HG03558 (cell line): Measurements from ENCODE around the gene CSNK1A1L.

Experiments
- ATAC-seq: cut with Tn5 transposase; IDR thresholded peaks from one replicate; pipeline ENCODE4 v1.9.1; 2021; ENCODE audit warnings: moderate number of reproducible peaks; ENCODE audit not compliant: unreplicated experiment; ENCODE audit errors: extremely low read depth

CSNK1A1L gene

DNA sequence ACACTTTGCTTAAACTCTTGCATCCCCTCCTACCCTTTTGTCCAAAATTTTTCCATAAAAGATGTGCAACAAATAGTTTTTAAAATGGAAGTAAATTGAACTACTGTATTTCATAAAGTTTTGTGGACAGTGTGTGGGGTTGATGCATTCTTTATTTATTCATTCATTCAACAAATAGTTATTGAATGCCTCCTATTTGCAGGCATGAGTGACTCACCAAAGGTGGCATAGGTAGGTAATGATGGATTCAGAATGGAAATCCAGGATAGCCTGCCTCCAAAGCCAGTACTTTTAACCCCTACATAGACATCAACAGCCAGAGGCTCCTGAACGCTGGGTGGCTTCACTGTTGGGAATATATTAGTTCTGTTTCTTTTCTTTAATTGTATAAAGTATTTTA is 2.4 kb upstream of the CSNK1A1L start:
- ATAC-seq: no peak

DNA sequence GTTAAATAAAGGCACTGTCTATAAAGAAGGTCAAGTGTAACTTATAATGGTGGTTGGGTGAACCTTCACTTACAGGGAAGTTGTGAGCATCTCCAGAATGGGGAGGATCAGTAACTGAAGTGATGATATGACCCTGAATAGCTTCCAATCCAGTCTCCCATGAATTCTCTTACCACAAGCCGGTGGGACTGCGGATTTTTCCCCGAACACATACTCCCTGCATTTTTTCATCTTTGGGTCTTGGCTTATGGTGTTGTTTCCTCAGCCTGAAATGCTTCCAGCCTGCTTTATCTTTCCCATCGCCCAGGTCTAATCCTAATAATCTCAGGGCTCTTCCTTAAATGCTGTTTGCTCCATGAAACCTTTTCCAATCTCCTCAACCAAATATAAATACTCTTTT is 2.0 kb upstream of the CSNK1A1L start:
- ATAC-seq: no peak

- no peak for ATAC-seq
These were observed 1.2 kb upstream of the CSNK1A1L start for GRCh38 chr13:37106642-37107041.

DNA sequence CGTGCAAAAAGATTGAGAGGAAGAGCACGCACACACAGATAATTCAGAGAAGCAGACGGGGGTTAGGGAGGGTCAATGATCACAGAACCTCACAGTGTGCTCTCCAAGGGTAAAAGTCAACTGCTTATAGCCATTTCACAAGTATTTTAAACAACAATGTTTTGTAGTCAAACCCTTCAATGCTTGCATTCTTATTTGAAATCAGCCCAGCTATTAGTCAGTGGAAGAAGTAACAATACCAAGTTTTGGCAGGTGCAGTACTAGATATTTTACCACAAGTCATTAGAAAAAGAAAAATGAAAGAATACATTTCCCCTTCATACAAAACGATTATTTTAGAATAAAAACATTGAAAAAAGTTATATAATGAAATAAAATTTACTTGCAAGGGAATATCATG is 2.6 kb downstream of the CSNK1A1L start:
- no peak for ATAC-seq

DNA sequence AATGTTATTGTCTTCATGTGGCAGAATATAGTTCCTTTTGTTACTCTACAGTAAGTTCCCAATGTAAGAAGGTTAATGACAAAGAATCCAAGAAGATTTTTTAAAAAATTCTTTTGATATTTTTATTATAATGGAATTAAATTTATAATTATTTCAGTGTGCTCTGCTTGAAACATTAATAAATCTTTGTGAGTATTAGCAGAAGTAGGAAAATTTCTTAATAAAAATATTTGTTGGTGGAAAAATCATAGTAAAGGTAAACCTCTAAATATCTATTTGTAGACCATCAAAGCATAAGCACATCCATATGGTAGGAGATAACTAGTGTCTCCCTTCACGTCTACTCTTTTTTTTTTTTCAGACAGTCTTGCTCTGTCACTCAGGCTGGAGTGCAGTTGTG is 4.3 kb downstream of the CSNK1A1L start:
- no peak for ATAC-seq

DNA sequence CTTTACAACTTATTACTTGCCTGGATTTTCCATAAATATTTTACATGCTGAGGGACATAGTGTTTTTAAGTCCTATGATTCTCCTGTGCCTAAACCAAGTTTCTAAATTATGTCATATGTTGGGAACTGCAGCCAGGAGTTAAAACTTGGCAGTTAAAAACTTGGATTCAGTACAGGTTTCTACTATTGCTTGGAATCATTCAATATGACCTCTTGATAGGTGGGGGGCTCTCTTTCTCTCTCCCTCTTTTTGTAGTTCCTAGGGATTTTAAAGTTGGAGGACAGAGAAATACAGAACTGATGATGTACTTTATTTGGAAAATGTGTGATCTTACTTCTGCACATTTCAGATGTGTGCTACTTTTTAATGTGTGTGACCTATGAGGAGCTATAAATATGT is 4.7 kb downstream of the CSNK1A1L start:
- ATAC-seq: no peak

DNA sequence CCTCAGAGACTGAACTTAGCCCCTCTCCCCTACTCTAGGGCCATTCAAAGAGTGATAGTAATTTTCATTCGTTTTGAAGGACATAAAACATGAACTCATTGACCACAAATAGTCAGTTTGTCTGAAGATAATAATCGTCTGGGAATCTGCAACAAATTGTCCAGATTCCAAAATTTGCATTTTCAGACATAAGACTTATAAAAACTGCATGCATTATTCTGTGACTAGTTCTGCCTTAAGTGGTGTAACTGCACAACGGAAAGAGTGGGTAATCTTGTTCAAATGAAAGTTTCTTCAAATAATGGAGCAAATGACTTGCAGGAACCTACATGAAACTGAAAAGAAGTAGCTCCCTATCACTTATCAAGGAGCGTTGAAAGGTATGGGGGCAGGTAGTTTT is 8.4 kb downstream of the CSNK1A1L start:
- ATAC-seq: no peak

DNA sequence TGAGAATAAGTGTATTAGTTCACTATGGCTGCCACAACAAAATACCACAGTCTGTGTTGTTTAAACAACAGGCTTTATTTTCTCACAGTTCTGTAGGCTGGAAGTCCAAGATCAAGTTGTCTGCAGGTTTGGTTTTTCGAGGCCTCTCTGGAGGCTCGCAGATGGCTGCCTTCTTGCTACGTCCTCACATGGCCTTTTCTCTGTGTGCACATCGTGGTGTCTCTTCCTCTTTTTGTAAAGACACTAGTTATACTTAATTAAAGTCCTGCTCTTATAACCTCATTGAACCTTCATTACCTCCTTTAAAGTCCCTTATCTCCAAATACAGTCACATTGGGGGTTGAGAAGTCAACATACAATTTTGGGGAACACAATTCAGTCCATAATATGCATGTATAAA is 10.6 kb downstream of the CSNK1A1L start:
- ATAC-seq: no peak

GRCh38 chr13:37094099-37094498 is 11.4 kb downstream of the CSNK1A1L start:
- no peak for ATAC-seq

DNA sequence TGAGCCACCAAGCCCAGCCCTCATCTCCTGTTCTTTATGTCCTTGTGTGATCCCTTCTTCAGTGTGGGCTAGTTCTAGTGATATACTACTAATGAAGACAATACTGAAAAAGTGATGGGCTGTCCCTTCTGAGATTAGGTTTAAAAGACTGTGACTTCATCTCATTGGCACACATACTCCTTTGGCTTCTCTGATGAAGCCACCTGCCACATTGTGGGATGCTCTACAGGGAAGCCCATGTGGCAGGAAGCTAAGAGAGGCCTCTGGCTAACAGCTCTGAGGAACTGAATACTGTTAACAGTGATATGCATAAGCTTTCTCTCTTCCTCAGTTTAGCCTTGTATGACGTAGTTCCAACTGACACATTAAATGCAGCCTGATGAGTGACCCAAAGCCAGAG is 13.6 kb downstream of the CSNK1A1L start:
- ATAC-seq: no peak

DNA sequence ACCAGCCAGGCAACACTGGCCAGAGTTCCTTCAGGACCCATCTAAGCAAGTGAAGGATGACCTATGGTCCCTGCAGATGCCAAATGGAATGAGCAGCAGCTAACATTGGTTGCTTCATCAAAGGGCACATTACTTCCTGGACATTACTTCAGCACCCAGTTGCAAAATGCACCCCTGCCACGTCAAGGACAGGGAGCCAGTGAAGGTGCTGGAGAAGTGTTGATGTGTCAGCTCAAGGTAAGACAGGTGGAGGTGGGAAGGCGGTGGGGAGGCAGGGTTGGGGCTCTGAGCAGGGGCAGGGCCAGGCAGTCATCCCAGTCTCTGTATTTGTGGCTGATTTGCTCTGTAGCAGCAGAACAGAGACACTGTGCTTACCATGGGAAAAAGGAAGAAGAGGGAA is 14.6 kb downstream of the CSNK1A1L start:
- no peak for ATAC-seq

DNA sequence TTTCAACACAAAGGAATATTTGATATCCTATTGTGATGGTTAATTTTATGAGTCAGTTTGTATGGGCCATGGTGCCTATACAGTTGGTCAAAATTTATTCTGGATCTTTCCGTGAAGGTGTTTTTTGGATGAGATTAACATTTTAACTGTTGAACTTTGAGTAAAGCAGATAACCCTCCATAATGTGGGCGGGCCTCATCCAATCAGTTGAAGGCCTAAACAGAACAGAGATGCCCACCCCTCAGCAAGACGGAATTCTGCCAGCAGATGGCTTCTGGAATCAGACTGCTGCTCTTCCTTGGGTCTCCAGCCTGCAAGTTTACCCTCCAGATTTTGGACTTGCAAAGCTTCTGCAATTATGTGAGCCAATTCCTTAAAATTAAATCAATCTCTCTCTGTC is 16.0 kb downstream of the CSNK1A1L start:
- no peak for ATAC-seq

DNA sequence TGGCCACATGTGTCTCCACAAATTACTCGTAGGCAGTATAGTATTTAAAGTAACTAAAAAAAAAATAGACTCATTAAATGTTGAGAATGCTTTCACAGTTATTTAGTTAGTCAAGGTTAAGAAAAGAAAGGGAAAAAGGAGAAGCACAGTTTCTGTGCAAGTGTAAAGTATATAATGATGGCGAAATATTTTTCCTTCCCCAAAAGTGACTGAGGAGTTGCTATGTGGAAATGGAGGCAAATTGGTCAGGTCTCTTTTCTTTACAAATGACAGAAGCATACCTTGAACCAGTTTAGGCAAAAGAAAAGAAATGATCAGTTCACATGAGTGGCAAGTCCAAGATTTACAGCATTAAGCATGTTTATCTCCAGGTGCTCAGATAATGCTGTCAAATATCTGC is 18.0 kb downstream of the CSNK1A1L start:
- ATAC-seq: no peak

- no peak for ATAC-seq
These were observed 19.9 kb downstream of the CSNK1A1L start for GRCh38 chr13:37085606-37086005.

- ATAC-seq: no peak
These were observed 28.6 kb downstream of the CSNK1A1L start for GRCh38 chr13:37076818-37077217.

DNA sequence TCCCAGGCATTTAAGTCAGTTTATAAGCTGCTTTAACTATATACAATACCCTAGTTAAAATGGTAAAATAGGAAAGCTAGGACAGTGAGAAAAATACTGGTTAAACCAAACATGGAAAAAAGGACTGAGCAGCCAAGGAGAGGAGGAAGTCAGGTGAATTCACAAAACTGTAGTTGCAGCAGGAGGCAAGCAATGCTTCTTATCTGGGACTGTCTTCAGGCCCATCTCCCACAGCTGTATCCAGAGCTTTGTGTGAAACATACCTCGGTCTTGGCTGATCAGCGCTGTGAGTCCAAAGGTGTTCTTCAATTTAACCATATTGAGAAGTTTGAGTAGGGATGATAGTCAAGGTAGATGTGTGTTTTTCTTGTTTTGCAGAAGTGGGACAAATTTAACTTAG is 30.3 kb downstream of the CSNK1A1L start:
- ATAC-seq: no peak

DNA sequence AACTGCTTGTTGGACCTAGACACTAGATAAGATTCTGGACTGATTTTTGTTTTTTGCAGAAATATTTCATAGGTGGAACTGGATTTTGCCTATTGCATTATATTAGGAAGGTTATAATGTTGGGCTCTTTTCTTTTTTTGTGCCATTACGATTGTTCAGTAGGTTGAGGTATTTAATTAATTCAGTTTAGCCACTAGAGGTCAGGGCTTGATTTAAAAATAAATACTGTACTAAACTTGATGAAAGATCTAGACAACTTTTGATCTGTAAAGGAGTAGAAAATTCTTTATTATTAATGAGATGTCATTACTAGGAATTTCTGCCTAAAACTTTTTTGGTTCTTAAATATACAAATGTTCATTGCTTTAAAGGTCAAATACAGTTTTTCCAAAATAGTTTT is 30.8 kb downstream of the CSNK1A1L start:
- no peak for ATAC-seq

GRCh38 chr13:37072024-37072423 is 33.4 kb downstream of the CSNK1A1L start:
- no peak for ATAC-seq

DNA sequence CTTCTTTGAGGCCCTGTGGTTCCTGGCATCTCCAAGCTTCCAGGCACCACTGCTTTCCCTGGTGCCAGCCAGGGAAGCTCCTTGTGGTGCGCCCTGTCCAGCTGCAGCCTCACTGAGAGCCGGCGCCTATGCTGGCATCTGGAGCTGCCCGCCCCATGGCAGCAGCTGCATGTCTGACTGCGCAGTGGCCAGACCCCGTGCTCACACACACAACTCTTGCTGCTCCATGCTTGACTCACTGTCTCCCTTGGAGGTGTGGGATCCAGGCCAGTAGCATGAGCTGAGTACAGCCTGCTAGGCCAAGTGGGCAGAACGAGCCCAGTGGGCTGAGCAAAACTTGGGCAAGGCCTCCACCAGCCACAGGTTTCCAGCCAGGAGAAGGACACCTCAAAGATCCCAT is 34.5 kb downstream of the CSNK1A1L start:
- no peak for ATAC-seq

DNA sequence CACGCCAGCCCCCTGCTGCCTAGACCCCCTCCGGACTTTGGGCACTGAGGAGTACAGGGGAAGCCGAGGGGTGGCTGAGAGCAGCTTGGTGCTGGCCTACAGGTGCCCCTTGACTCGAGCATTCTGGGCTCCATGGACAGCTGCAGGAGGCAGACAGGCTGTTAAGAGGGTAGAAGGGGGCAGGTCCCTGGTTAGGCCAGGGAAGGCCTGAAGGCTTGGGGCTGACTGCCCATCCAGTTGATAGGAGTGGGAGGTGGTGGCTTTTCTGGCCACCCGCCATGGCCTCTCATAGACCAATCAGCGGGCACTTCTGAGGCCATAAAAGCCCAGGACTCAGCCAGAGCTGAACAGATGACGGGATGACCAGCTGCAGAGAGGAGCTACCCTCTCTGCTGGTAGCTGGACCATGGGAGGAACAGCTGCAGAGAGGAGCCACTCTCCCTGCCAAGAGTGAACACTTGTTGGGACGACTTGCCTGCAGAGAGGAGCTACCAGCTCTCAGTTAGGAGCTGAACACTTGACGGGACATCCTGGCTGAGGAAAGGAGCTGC is 35.2 kb downstream of the CSNK1A1L start:
- ATAC-seq: no peak

- no peak for ATAC-seq
These were observed 35.8 kb downstream of the CSNK1A1L start for GRCh38 chr13:37069597-37070103.

DNA sequence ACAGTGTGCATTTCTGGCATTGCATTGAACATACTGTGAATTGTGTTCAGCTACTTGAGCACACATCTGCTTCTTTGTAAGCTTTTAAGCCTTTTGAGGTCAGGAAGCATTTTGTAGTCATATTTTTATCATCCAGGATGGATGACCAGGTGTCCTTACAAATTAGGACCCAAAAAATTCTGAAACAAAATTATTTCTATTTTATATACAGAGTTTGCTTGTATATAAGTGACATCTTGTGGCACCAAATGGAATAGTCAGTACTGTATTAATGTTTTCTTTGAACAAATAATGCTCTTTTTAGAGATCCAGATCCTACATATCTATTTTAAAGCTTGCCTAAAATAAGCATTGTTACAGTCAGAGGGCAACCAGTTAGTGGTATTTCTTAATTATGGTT is 36.5 kb downstream of the CSNK1A1L start:
- ATAC-seq: no peak

GRCh38 chr13:37067874-37068273 is 37.6 kb downstream of the CSNK1A1L start:
- ATAC-seq: peak; percentile 66
